Naive thymus-derived CD8-positive, alpha-beta T cell (primary cell): ENCODE data around the gene CERS6. TPM values are rescaled to one million over a fixed set of nuclear protein-coding genes. Genes with fewer than 3 reads are reported as not detected.

Source experiments
- ATAC-seq, 2 donors: fragments of 150-1000 bp; cut with Tn5 transposase in 1 of 2; sonication (Bioruptor Pico), chemical (Tn5 transposase) in 1 of 2; 1 replicate in 1 of 2; 2 replicates in 1 of 2; pipeline ENCODE4 v1.10.0; 2021; ENCODE audit warnings: mild to moderate bottlenecking in 2 of 2, moderate library complexity in 2 of 2
- POLR2A ChIA-PET: fragments of 350-600 bp; sonication (Branson Sonifier 250); formaldehyde crosslinking; loops from one replicate; lab custom pipeline; 2021; ENCODE audit warnings: antibody characterized with exemption; lab: Charles Lee
- DNase-seq, 10 donors: peaks; one replicate each; pipeline versions ENCODE4 v3.0.0 to v3.0.0-alpha.2; 2020 to 2022
- H3K27ac Mint-ChIP-seq, 10 donors: one replicate each; pipeline ENCODE4 v1.8.0; 2020 to 2022; ENCODE audit warnings: mild to moderate bottlenecking in 10 of 10, mixed read lengths in 10 of 10, moderate library complexity in 4 of 10, inconsistent platforms in 1 of 10
- H3K27me3 Mint-ChIP-seq, 5 donors: one replicate each; pipeline ENCODE4 v1.8.0; 2021 to 2022; ENCODE audit warnings: mixed read lengths in 5 of 5
- H3K36me3 Mint-ChIP-seq, 3 donors: one replicate each; pipeline ENCODE4 v1.8.0; 2020 to 2022; ENCODE audit warnings: mixed read lengths in 3 of 3, mild to moderate bottlenecking in 2 of 3, inconsistent platforms in 1 of 3
- H3K4me1 Mint-ChIP-seq, 4 donors: one replicate each; pipeline ENCODE4 v1.8.0; 2021 to 2022; ENCODE audit warnings: mixed read lengths in 4 of 4
- H3K4me3 Mint-ChIP-seq, 10 donors: one replicate each; pipeline ENCODE4 v1.8.0; 2020 to 2022; ENCODE audit warnings: mild to moderate bottlenecking in 10 of 10, mixed read lengths in 10 of 10, moderate library complexity in 6 of 10, inconsistent platforms in 1 of 10
- H3K9me3 Mint-ChIP-seq, 9 donors: one replicate each; pipeline ENCODE4 v1.8.0; 2020 to 2022; ENCODE audit warnings: mixed read lengths in 9 of 9, mild to moderate bottlenecking in 3 of 9, inconsistent platforms in 1 of 9, moderate library complexity in 1 of 9
- polyA plus RNA-seq, 3 donors: library from polyadenylated mRNA; unstranded; fragments of 300-500 nt; fragmentation: Illumina TruSeq; gene quantifications; one replicate each; pipeline ENCODE4 v1.2.3, GENCODE V29; 2021
- total RNA-seq, 8 experiments: library from RNA in 2 of 8; stranded (reverse) in 2 of 8; gene quantifications; one replicate each; pipeline ENCODE4 v1.2.3 and lab custom pipeline; 2021 to 2026

The CERS6 gene
- total and polyA plus RNA-seq, 5 experiments from 2014 or later, result 9.5 to 29.3 (median 17.4) TPM

DNA sequence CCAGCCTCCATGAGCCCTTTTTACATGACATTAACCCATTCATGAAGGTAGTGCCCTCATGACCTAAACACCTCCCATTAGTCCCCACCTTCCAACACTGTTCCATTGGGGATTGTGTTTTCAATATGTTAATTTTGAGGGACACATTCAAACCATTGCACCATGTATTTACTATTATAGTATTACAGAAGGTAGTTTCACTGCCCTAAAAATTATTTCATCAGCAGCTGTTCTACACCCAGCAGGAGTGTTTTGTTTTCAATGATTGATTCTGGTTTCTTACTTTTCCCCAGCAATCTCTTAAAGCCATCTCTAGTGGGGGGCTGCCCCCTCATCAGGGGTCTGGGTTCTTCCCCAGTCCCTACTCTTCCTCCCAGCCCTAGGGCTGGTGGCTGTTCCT is 71.9 kb downstream of the CERS6 start:
- DNase-seq (no peak), ATAC-seq (no peak)
- Mint-ChIP-seq H3K27me3 (no peaks in the 10 kb centered on the region), H3K4me3 (no peak overlapping the region), H3K4me1 (peaks cover 42 to 82% (median 71%) of the 10 kb centered on the region in 4 donors), H3K9me3 (no peaks in the 10 kb centered on the region), H3K27ac (peak overlapping the region in 2 of 10 donors; percentile 33 to 40), H3K36me3 (peaks cover 0 to 8% (median 0%) of the 10 kb centered on the region in 3 donors)
- POLR2A ChIA-PET, result no interaction called here

DNA sequence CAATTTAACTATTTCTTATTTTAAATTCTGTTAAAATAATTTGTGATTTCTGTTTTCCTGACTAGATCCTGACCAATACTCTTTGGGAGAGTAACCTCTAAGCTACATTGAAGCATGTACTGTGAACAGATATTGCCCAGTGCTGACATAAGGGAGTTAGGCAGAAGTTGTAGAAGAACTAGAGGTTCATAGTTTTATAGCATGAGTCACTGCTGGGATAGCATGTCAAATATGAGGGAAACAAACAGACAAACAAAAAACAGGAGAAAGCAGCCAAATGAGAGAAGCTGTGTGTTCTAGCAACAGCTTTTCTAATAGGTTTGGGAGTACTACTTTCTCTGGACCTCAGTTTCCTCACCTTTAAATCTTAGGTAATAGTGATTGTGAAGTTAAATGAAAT is 72.4 kb downstream of the CERS6 start:
- Mint-ChIP-seq H3K9me3 (peaks cover 0 to under 1% (median 0%) of the 10 kb centered on the region in 9 donors), H3K4me1 (peaks cover 42 to 82% (median 71%) of the 10 kb centered on the region in 4 donors), H3K36me3 (peaks cover 0 to 9% (median 0%) of the 10 kb centered on the region in 3 donors), H3K4me3 (no peak overlapping the region), H3K27me3 (no peaks in the 10 kb centered on the region), H3K27ac (peak overlapping the region in 3 of 10 donors; percentile 20 to 33 (median 26))
- DNase-seq (no peak), ATAC-seq (no peak)
- POLR2A ChIA-PET, result no interaction called here

DNA sequence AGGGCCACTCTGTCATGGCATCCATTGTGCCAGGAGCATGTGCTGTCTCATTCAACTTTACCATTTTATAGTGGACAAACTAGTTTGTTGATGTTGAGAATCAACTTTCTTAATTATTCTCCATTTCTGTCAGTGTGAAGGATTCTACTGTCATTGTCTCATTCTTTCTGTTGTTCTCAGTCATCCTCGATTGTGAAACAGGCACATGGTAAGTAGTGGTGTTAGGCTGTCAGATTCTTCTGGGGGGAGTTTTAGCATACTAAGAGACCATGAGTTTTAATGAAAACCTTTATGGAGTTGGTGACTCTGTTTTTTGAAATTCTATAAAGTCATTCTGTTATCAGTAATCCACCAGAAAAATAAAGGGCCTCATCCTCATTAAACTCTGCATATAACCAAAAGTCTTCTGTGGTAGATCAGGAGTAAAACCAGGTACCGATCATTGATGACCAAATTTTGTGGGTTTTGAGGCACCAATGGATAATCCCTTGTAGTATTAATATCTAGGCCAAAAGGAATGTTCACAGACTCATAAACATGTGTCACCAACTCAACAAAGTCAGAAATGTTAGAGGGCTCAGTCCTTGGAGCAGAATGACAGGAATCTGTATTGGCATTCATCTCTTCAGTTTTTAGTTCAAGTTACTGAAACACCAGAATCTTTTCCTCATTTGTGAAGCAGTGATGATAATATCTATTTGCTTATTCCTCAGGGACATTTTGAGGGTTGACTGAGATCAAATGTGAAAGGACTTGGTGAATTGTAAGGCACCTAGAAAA is 73.2 kb downstream of the CERS6 start:
- no peak for ATAC-seq
- Mint-ChIP-seq H3K9me3 (peaks cover 0 to 8% (median 0%) of the 10 kb centered on the region in 9 donors), H3K36me3 (peaks cover 0 to 16% (median 2%) of the 10 kb centered on the region in 3 donors), H3K27me3 (no peaks in the 10 kb centered on the region), H3K4me3 (peak overlapping the region in 1 of 10 donors; percentile 46), H3K4me1 (peaks cover 43 to 82% (median 71%) of the 10 kb centered on the region in 4 donors), H3K27ac (peak overlapping the region in 6 of 10 donors; percentile 12 to 58 (median 36))
- DNase-seq, result no peak
- POLR2A ChIA-PET, result interaction anchor here (0.6 kb wide), 1 partner anchor 175 kb away, joined by 4 read pairs; no protein-coding TSS in a partner anchor

DNA sequence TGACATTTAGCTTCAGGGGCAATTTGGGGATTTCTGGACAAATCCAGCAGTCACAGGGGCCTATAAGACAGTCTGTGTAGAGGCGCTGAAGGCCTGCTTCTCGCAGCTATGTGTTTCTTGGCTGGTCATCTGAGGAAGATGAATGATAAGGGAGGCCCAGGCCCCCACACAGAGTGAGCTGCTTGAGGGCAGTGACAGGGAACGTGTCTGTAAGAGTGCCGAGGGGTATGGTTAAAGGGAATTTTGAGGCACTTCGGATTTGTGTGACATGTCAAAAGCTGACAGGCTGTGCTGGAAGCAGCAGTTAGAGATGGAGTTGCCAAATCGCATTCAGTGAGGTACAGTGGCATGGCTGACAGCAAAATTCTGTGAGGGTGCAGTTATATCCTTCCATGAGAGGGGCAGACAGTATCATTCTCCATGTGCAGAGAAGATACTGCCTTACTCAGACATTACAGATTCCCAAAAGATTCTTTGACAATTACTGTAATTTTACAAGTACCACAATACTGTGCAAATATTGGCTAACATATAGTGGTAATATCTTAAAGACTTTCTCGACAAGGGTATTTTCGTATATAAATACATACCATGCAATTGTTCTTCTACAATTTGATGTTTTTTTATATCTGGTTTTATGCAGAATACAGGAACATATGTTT is 74.0 kb downstream of the CERS6 start:
- ATAC-seq (no peak), DNase-seq (no peak)
- peak overlapping the region in 5 of 10 donors; percentile 8 to 88 (median 44) for H3K27ac Mint-ChIP-seq
- POLR2A ChIA-PET, result interaction anchor here (0.6 kb wide), 1 partner anchor 174 kb away, joined by 4 read pairs; no protein-coding TSS in a partner anchor
- H3K36me3 Mint-ChIP-seq, result peaks cover 0 to 19% (median 3%) of the 10 kb centered on the region in 3 donors
- peaks cover 0 to 11% (median 0%) of the 10 kb centered on the region in 9 donors for H3K9me3 Mint-ChIP-seq
- peaks cover 46 to 80% (median 71%) of the 10 kb centered on the region in 4 donors for H3K4me1 Mint-ChIP-seq
- H3K27me3 Mint-ChIP-seq, result no peaks in the 10 kb centered on the region
- peak overlapping the region in 1 of 10 donors; percentile 66 for H3K4me3 Mint-ChIP-seq

DNA sequence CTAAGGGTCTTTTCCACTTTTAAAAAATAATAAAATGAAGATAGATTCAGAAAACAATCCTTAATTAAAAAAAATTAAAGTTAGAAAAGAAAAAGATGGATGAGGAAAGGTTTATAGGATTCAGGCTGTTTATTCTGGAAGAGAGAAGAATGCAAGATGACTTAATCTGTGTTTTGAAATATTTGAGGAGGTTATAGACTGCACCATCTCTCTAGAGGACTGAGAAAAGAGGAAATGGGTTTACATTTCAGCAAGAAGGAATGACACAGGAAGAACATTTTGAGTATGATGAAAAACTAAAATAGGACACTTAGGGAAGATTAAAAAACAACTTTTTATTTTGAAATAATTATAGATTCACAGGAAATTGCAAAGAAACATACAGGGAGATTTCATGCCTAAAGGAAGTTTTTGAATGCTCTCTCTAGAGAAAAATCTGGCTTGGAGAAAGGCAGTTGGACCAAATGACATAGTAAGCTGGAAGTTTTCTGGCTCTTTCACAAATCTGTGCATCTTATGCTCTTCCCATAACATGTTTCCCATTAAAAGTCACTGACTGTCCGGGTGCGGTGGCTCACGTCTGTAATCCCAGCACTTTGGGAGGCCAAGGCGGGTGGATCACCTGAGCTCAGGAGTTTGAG is 75.0 kb downstream of the CERS6 start:
- DNase-seq (no peak), ATAC-seq (no peak)
- Mint-ChIP-seq H3K36me3 (peaks cover 0 to 26% (median 6%) of the 10 kb centered on the region in 3 donors), H3K9me3 (peaks cover 0 to 11% (median 0%) of the 10 kb centered on the region in 9 donors), H3K4me1 (peaks cover 45 to 75% (median 68%) of the 10 kb centered on the region in 4 donors), H3K27me3 (no peaks in the 10 kb centered on the region), H3K4me3 (peak overlapping the region in 4 of 10 donors; percentile 1 to 27 (median 4)), H3K27ac (peak overlapping the region in 4 of 10 donors; percentile 34 to 60 (median 56))
- POLR2A ChIA-PET, result no interaction called here

DNA sequence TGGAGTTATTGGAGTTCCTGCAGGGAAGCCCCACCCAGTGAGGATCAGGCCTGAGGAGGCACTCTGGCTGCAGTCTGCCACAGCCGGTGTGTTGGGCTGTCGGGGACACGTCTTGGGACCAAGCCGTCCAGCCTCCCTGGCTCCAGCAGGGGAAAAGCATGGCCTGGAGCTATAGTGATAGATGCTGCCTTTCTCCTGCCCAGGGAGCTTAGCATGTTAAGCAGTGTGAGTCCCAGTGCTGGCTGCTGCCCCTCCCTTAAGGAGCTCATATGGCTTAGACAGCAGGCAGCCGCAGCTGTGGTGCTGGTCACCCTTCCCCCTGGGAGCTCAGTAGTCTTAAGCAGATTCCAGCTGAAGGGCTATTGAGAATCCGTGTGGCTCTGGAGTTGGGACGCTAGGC is 78.9 kb downstream of the CERS6 start:
- Mint-ChIP-seq H3K27ac (no peak overlapping the region), H3K36me3 (peaks cover 9 to 38% (median 16%) of the 10 kb centered on the region in 3 donors), H3K9me3 (peaks cover 0 to 30% (median 13%) of the 10 kb centered on the region in 9 donors), H3K27me3 (no peaks in the 10 kb centered on the region), H3K4me3 (peak overlapping the region in 1 of 10 donors; percentile 58), H3K4me1 (peaks cover 37 to 67% (median 55%) of the 10 kb centered on the region in 4 donors)
- ATAC-seq (no peak), DNase-seq (no peak)
- POLR2A ChIA-PET, result no interaction called here

DNA sequence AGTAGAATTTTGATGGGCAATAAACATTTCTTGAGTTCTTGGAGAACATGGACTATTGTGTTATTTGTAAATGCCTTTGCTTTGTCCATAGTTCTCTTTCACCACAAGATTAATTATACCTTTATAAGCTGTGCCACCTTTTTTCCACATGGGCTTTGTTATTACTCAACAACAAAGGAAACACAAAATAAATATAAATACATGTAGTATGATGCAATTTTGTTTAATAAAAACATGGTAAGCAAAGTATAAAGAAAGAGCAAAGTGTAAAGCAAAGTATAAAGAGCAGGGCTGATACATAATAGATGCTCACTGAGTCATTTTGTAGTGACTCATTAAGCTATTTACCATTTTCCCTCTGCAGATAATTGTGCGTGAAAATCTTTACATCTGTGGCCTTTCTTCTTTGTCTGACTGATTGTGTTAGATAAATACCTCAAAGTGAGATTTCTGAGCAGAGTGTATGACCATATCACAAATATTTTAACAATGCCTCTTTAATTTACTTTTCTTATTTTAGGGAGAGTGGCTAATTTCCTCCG is 80.9 kb downstream of the CERS6 start:
- Mint-ChIP-seq H3K36me3 (peaks cover 26 to 55% (median 31%) of the 10 kb centered on the region in 3 donors), H3K9me3 (peaks cover 5 to 47% (median 29%) of the 10 kb centered on the region in 9 donors), H3K27me3 (no peaks in the 10 kb centered on the region), H3K27ac (peak overlapping the region in 3 of 10 donors; percentile 0 to 63 (median 29)), H3K4me3 (no peak overlapping the region), H3K4me1 (peaks cover 33 to 54% (median 45%) of the 10 kb centered on the region in 4 donors)
- POLR2A ChIA-PET, result no interaction called here
- ATAC-seq (no peak), DNase-seq (no peak)

DNA sequence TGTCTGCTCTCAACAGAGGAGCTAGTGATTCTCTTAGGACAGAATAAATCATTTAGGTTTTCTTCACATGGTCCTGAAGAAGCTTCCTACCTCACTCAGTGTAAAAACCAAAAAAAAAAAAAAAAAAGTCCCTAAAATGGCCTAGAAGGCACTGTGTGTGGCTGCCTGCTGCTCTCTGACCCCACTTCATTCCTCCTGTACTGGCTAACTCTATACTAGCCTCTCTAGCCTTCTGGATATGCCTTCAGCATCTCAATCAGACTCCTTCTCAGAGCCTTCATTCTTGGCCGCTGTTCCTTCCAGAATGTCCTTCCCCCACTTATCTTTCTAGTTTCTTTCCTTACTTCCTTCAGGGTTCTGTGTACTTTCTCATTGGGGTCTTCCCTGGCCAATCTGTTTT is 82.1 kb downstream of the CERS6 start:
- H3K4me3 Mint-ChIP-seq, result no peak overlapping the region
- ATAC-seq (no peak), DNase-seq (no peak)
- POLR2A ChIA-PET, result no interaction called here
- H3K27ac Mint-ChIP-seq, result peak overlapping the region in 6 of 10 donors; percentile 15 to 82 (median 70)
- H3K27me3 Mint-ChIP-seq, result no peaks in the 10 kb centered on the region
- peaks cover 30 to 57% (median 49%) of the 10 kb centered on the region in 4 donors for H3K4me1 Mint-ChIP-seq
- H3K36me3 Mint-ChIP-seq, result peaks cover 26 to 57% (median 31%) of the 10 kb centered on the region in 3 donors
- peaks cover 5 to 51% (median 29%) of the 10 kb centered on the region in 9 donors for H3K9me3 Mint-ChIP-seq

DNA sequence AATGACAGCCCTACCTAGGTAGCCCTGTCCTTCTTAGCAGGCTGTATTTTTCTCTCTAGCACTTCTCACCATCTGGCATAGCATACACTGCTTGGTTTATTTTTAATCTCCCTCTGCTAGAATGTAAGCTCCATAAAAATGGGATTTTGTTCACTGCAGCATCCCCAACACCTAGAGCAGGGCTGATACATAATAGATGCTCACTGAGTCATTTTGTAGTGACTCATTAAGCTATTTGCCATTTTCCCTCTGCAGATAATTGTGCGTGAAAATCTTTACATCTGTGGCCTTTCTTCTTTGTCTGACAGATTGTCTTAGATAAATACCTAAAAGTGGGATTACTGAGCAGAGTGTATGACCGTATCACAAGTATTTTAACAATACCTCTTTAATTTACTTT is 82.5 kb downstream of the CERS6 start:
- Mint-ChIP-seq H3K36me3 (peaks cover 26 to 56% (median 31%) of the 10 kb centered on the region in 3 donors), H3K27ac (peak overlapping the region in 4 of 10 donors; percentile 15 to 73 (median 46)), H3K4me3 (no peak overlapping the region), H3K27me3 (no peaks in the 10 kb centered on the region), H3K4me1 (peaks cover 28 to 57% (median 48%) of the 10 kb centered on the region in 4 donors), H3K9me3 (peaks cover 5 to 51% (median 29%) of the 10 kb centered on the region in 9 donors)
- ATAC-seq (no peak), DNase-seq (no peak)
- POLR2A ChIA-PET, result no interaction called here

DNA sequence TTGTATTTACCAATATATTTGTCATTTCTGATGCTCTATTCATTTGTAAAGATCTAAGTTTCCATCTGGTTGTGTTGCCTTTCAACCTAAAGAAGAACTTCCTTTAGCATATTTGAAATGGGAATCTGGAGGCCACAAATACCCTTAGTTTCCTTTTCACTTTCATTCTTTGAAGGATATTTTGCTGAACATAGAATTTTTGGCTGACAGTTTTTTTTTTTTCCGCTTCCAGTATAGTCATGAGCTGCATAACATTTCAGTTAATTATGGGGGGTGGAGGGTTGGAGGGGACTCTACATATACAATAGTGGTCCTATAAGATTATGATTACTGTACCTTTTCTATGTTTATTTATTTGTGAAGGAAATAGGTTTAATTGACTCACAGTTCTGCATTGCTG is 83.9 kb downstream of the CERS6 start:
- Mint-ChIP-seq H3K27me3 (no peaks in the 10 kb centered on the region), H3K36me3 (peaks cover 22 to 48% (median 31%) of the 10 kb centered on the region in 3 donors), H3K4me1 (peaks cover 23 to 58% (median 50%) of the 10 kb centered on the region in 4 donors), H3K4me3 (no peak overlapping the region), H3K27ac (no peak overlapping the region), H3K9me3 (peaks cover 5 to 46% (median 27%) of the 10 kb centered on the region in 9 donors)
- POLR2A ChIA-PET, result no interaction called here
- DNase-seq (no peak), ATAC-seq (no peak)

DNA sequence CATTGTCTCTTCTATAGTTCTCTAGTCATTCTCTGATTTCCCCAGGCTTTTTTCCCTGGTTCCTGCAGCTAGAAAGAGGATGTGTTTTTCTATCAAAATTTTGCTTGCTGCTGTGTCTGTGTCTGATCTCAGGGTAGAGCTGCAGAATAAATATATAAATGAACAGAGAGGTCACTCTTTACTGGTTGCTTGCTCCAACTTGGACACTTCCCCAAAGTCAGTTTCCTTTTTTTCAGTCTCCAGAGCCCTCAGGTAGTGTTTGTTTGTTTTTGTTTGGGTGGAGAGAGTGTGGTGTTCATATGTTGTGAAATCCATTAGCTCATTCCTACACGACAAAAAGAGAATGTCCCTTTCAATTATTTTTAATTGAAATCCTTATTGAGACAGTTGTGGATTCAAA is 85.8 kb downstream of the CERS6 start:
- POLR2A ChIA-PET, result interaction anchor here (1.1 kb wide), 1 partner anchor 86 kb away, joined by 3 read pairs; the partner anchor contains the start of gene CERS6
- DNase-seq (no peak), ATAC-seq (no peak)
- H3K4me3 Mint-ChIP-seq, result peak overlapping the region in 2 of 10 donors; percentile 14 to 41
- peaks cover 20 to 39% (median 31%) of the 10 kb centered on the region in 3 donors for H3K36me3 Mint-ChIP-seq
- peaks cover 29 to 68% (median 62%) of the 10 kb centered on the region in 4 donors for H3K4me1 Mint-ChIP-seq
- peak overlapping the region in 4 of 10 donors; percentile 4 to 32 (median 8) for H3K27ac Mint-ChIP-seq
- H3K27me3 Mint-ChIP-seq, result no peaks in the 10 kb centered on the region
- peaks cover 5 to 42% (median 27%) of the 10 kb centered on the region in 9 donors for H3K9me3 Mint-ChIP-seq
